GM13977 (cell line): ENCODE results near the gene PSMD2.

Source experiments
- DNase-seq: peaks from one replicate; pipeline ENCODE4 v3.0.0; 2012; ENCODE audit warnings: low spot score
- in situ Hi-C: fragments of 300-500 bp; cut with MboI; formaldehyde crosslinking; loops from one replicate; pipeline ENCODE4 v1.12.0; 2022; ENCODE audit warnings: low sequenced_read_pairs, low pct_unique_long_range_greater_than_20kb, mixed read lengths, inconsistent platforms; ENCODE audit not compliant: unreplicated experiment
- TF ChIP-seq, protein P1 (sequence below): IDR thresholded peaks from 2 replicates; pipeline ENCODE4 v1.5.1; 2012; ENCODE audit warnings: mild to moderate bottlenecking, control low read depth; ENCODE audit not compliant: insufficient read depth; ENCODE audit errors: extremely low read depth, missing control alignments

The PSMD2 gene

DNA sequence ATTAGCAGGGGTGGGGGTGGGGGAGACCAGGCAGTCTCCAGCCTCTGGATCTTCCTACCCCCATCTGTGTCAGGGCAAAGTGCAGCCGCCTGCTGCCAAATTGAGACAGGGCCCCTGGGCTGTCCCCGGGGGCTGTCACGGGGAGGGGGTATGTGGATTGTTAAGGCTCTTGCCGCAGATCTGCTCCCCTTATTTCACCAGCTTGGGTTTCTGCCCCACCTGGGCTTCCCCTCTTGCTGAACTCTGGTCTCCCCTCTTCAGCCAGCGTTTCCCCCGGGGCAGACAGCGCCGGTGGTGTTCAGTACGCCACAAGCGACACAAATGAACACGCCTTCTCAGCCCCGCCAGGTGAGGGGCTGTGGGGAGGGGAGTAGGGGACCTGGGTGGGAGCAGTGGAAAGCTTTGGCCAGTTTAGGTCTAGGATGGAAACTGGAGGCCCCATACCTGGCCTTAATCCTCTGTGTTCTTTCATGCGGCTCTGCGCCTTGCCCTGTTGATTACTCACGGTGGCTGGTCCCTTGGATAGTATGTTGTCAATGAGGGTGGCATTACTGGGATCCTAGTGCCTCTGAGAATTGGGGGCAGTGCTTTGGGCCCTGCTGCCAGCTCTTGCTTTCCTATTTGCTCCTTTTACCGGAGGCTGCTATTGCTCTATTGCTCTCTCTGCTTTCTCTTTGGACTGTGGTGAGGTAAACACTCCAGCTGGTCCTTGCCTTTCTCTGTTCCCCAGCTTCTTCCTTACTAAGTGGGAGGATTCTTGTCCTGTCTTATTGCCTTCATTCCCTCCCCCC lies 17.0 kb downstream of the PSMD2 start:
- TF ChIP-seq, protein P1, sequence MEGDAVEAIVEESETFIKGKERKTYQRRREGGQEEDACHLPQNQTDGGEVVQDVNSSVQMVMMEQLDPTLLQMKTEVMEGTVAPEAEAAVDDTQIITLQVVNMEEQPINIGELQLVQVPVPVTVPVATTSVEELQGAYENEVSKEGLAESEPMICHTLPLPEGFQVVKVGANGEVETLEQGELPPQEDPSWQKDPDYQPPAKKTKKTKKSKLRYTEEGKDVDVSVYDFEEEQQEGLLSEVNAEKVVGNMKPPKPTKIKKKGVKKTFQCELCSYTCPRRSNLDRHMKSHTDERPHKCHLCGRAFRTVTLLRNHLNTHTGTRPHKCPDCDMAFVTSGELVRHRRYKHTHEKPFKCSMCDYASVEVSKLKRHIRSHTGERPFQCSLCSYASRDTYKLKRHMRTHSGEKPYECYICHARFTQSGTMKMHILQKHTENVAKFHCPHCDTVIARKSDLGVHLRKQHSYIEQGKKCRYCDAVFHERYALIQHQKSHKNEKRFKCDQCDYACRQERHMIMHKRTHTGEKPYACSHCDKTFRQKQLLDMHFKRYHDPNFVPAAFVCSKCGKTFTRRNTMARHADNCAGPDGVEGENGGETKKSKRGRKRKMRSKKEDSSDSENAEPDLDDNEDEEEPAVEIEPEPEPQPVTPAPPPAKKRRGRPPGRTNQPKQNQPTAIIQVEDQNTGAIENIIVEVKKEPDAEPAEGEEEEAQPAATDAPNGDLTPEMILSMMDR: no peak
- peak; percentile 33 for DNase-seq
- in situ Hi-C loops: no loop called here

- TF ChIP-seq, protein P1: no peak
- DNase-seq: no peak
- in situ Hi-C loops: no loop called here
Observed at GRCh38 chr3:184316792-184317191, 17.8 kb downstream of the PSMD2 start.

DNA sequence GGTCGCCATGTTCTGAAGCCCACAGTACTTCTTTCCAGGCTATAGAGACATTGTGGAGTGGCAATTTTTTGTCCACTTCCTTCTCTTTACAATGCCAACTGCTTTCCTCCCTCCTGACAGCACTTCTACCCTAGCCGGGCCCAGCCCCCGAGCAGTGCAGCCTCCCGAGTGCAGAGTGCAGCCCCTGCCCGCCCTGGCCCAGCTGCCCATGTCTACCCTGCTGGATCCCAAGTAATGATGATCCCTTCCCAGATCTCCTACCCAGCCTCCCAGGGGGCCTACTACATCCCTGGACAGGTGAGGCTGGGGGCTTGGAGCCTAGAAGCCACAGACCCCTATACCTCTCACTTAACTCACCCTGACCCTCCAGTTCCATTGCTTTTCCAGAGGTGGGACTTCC lies 18.2 kb downstream of the PSMD2 start:
- TF ChIP-seq, protein P1: no peak
- no peak for DNase-seq
- in situ Hi-C loops: no loop called here

GRCh38 chr3:184320104-184320445 lies 21.0 kb downstream of the PSMD2 start:
- TF ChIP-seq, protein P1: no peak
- DNase-seq: peak; percentile 28
- in situ Hi-C loops: no loop called here

GRCh38 chr3:184321666-184322065 lies 22.6 kb downstream of the PSMD2 start:
- in situ Hi-C loops: no loop called here
- DNase-seq: no peak
- TF ChIP-seq, protein P1: no peak

- in situ Hi-C loops: no loop called here
- TF ChIP-seq, protein P1: no peak
- DNase-seq: peak; percentile 13
Observed at GRCh38 chr3:184322731-184323487, 23.9 kb downstream of the PSMD2 start.
